ENCODE data around the gene SLC19A3.
"Not testable (repeated sequence)": the region's sequence is repeated elsewhere in the genome, so short reads cannot be mapped to it uniquely, and the experiment has no call there.

Gene SLC19A3

GRCh38 chr2:227759411-227760118, 41.7 kb upstream of the SLC19A3 start:
- ChIA-PET POLR2A (no interaction called here), CTCF (interaction anchor here (0.6 kb wide), 2 partner anchors 72 to 100 kb away, joined by 4 to 6 read pairs; no protein-coding TSS in a partner anchor)
- Histone ChIP-seq H3K4me3 (ENCODE audit: low read depth, low read length) (no peak overlapping the region), H3K27ac (ENCODE audit: extremely low read depth, low read depth, low read length) (no peak overlapping the region), H3K9me3 (ENCODE audit: control insufficient read depth, insufficient read depth, low read depth, low read length) (no peaks in the 10 kb centered on the region), H3K36me3 (ENCODE audit: control insufficient read depth in 2 of 2, insufficient read depth in 1 of 2, low read length in 2 of 2) (no peaks in the 10 kb centered on the region), H3K4me1 (ENCODE audit: control insufficient read depth, insufficient read depth, low read length) (0 out of 2 replicates have a peak, but pooled peaks cover 2% of the 10 kb centered on the region)
- TF ChIP-seq KLF9 (tag by site-specific recombination; IDR thresholded peaks at IDR 0.05; ENCODE audit: low read depth) (no peak), ZNF837 (tag by site-specific recombination; IDR thresholded peaks at IDR 0.05) (no peak), ZFP37 (tag by site-specific recombination; IDR thresholded peaks at IDR 0.05) (no peak), ZBTB26 (tag by site-specific recombination; optimal IDR thresholded peaks at IDR 0.05) (no peak), TSHZ1 (tag by site-specific recombination; IDR thresholded peaks at IDR 0.05; ENCODE audit: borderline replicate concordance) (no peak), ZNF354C (tag by site-specific recombination; IDR thresholded peaks at IDR 0.05; ENCODE audit: borderline replicate concordance, low read depth) (no peak), ZNF140 (tag by site-specific recombination; IDR thresholded peaks at IDR 0.05) (no peak), AEBP2 (tag by site-specific recombination; IDR thresholded peaks at IDR 0.05; ENCODE audit: borderline replicate concordance) (no peak), GLI2 (tag by site-specific recombination; IDR thresholded peaks at IDR 0.05; ENCODE audit: borderline replicate concordance, low read depth) (no peak), ZNF658 (tag by site-specific recombination; IDR thresholded peaks at IDR 0.05) (no peak), ZNF174 (tag by site-specific recombination; IDR thresholded peaks at IDR 0.05) (no peak), ZNF404 (tag by site-specific recombination; IDR thresholded peaks at IDR 0.05) (no peak)

GRCh38 chr2:227756261-227756660, 38.4 kb upstream of the SLC19A3 start:
- H3K4me1 ChIP-seq (ENCODE audit: control insufficient read depth, insufficient read depth, low read length); H3K36me3 ChIP-seq (ENCODE audit: control insufficient read depth in 2 of 2, insufficient read depth in 1 of 2, low read length in 2 of 2); H3K4me3 ChIP-seq (ENCODE audit: low read depth, low read length); POLR2A ChIA-PET; H3K9me3 ChIP-seq (ENCODE audit: control insufficient read depth, insufficient read depth, low read depth, low read length); H3K27ac ChIP-seq (ENCODE audit: extremely low read depth, low read depth, low read length): not testable (repeated sequence)
- CTCF ChIA-PET, result interaction anchor here (1.2 to 1.8 kb wide), 2 partner anchors 10 to 98 kb away, joined by 3 to 12 read pairs; no protein-coding TSS in a partner anchor

GRCh38 chr2:227748079-227748478, 30.3 kb upstream of the SLC19A3 start:
- no peaks in the 10 kb centered on the region for H3K9me3 ChIP-seq (ENCODE audit: control insufficient read depth, insufficient read depth, low read depth, low read length)
- H3K4me3 ChIP-seq (ENCODE audit: low read depth, low read length), result no peak overlapping the region
- H3K27ac ChIP-seq (ENCODE audit: extremely low read depth, low read depth, low read length), result no peak overlapping the region
- ChIA-PET CTCF (no interaction called here), POLR2A (no interaction called here)
- H3K36me3 ChIP-seq (ENCODE audit: control insufficient read depth in 2 of 2, insufficient read depth in 1 of 2, low read length in 2 of 2), result no peaks in the 10 kb centered on the region
- no peaks in the 10 kb centered on the region for H3K4me1 ChIP-seq (ENCODE audit: control insufficient read depth, insufficient read depth, low read length)
- TF ChIP-seq ZNF366 (tag by site-specific recombination; conservative IDR thresholded peaks at IDR 0.05) (no peak), ZNF146 (tag by site-specific recombination; IDR thresholded peaks at IDR 0.05) (no peak), ZBTB48 (tag by site-specific recombination; IDR thresholded peaks at IDR 0.05) (no peak), SALL2 (tag by site-specific recombination; IDR thresholded peaks at IDR 0.05; ENCODE audit: borderline replicate concordance) (no peak), ZNF138 (tag by site-specific recombination; IDR thresholded peaks at IDR 0.05; ENCODE audit: borderline replicate concordance) (no peak), ZNF558 (tag by site-specific recombination; IDR thresholded peaks at IDR 0.05) (no peak), GLIS1 (tag by site-specific recombination; IDR thresholded peaks at IDR 0.05) (no peak), WT1 (tag by site-specific recombination; IDR thresholded peaks at IDR 0.05) (no peak), ZNF362 (tag by site-specific recombination; IDR thresholded peaks at IDR 0.05) (no peak), ZNF202 (tag by site-specific recombination; IDR thresholded peaks at IDR 0.05; ENCODE audit: borderline replicate concordance) (no peak), ZBTB44 (tag by site-specific recombination; IDR thresholded peaks at IDR 0.05) (no peak)
